H1 (cell line): ENCODE results near the gene CYP46A1.

ENCODE experiments used
- CEBPB ChIP-seq: IDR thresholded peaks from 2 replicates; pipeline ENCODE4 v1.6.1; 2012; ENCODE audit warnings: low read depth, low read length
- CHD1 ChIP-seq: IDR thresholded peaks from 2 replicates; pipeline ENCODE4 v1.6.1; 2012; ENCODE audit warnings: low read depth, low read length, improper control_type of control experiment
- EP300 ChIP-seq, 2 experiments: IDR thresholded peaks; 1 replicate in 1 of 2; 2 replicates in 1 of 2; pipeline ENCODE4 v1.6.1; 2011 to 2012; ENCODE audit warnings: low read depth in 2 of 2, low read length in 2 of 2, mild to moderate bottlenecking in 2 of 2, borderline replicate concordance in 1 of 2, inconsistent platforms in 1 of 2, moderate library complexity in 1 of 2
- POLR2A ChIP-seq, 2 experiments: IDR thresholded peaks; 1 replicate in 1 of 2; 2 replicates in 1 of 2; pipeline ENCODE4 v1.6.1; 2011; ENCODE audit warnings: low read depth in 2 of 2, low read length in 2 of 2, mild to moderate bottlenecking in 2 of 2; ENCODE audit errors: control extremely low read depth in 1 of 2
- POLR2AphosphoS5 ChIP-seq: IDR thresholded peaks from 2 replicates; pipeline ENCODE4 v1.6.1; 2011; ENCODE audit warnings: low read depth, low read length
- SIX5 ChIP-seq: IDR thresholded peaks from 2 replicates; pipeline ENCODE4 v1.6.1; 2011; ENCODE audit warnings: mild to moderate bottlenecking, low read depth, low read length
- SP2 ChIP-seq: IDR thresholded peaks from 2 replicates; pipeline ENCODE4 v1.6.1; 2012; ENCODE audit warnings: mild to moderate bottlenecking, low read length, inconsistent platforms
- TF ChIP-seq, protein P1 (sequence below), 3 experiments: IDR thresholded peaks; 1 replicate in 2 of 3; 2 replicates in 1 of 3; pipeline versions ENCODE4 v1.5.1 to v1.6.1; 2011; ENCODE audit warnings: low read length in 3 of 3, mild to moderate bottlenecking in 3 of 3, inconsistent platforms in 2 of 3, low read depth in 1 of 3, moderate library complexity in 1 of 3; ENCODE audit not compliant: insufficient read depth in 1 of 3; ENCODE audit errors: control extremely low read depth in 1 of 3
- TF ChIP-seq, protein P2 (sequence below): IDR thresholded peaks from 2 replicates; pipeline ENCODE4 v1.6.1; 2012; ENCODE audit warnings: inconsistent platforms
- TF ChIP-seq, protein P3 (sequence below): IDR thresholded peaks from 2 replicates; pipeline ENCODE4 v1.6.1; 2011; ENCODE audit warnings: low read length, improper control_type of control experiment

DNA sequence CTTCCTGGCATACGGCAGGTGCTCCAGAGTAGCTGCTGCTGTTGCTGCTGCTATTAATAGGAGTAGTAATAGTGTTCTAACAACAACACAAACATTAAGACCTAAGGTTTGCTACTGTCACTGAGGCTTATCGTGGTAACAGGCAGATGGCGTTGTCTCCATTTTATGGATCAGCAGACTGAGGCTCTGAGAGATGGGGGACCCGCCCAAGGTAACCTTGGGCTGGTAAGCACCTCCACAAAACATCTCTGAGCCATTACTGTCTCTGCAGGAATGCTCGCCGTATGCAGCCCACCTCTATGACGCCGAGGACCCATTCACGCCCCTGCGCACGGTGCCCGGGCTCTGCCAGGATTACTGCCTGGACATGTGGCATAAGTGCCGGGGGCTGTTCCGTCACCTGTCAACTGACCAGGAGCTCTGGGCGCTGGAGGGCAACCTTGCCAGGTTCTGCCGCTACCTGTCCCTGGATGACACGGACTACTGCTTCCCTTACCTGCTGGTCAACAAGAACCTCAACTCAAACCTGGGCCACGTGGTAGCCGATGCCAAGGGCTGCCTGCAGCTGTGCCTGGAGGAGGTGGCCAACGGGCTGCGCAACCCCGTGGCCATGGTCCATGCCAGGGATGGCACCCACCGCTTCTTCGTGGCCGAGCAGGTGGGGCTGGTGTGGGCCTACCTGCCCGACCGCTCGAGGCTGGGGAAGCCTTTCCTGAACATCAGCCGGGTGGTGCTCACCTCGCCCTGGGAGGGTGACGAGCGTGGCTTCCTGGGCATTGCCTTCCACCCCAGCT is 31.9 kb upstream of the CYP46A1 start:
- TF ChIP-seq, protein P1, sequence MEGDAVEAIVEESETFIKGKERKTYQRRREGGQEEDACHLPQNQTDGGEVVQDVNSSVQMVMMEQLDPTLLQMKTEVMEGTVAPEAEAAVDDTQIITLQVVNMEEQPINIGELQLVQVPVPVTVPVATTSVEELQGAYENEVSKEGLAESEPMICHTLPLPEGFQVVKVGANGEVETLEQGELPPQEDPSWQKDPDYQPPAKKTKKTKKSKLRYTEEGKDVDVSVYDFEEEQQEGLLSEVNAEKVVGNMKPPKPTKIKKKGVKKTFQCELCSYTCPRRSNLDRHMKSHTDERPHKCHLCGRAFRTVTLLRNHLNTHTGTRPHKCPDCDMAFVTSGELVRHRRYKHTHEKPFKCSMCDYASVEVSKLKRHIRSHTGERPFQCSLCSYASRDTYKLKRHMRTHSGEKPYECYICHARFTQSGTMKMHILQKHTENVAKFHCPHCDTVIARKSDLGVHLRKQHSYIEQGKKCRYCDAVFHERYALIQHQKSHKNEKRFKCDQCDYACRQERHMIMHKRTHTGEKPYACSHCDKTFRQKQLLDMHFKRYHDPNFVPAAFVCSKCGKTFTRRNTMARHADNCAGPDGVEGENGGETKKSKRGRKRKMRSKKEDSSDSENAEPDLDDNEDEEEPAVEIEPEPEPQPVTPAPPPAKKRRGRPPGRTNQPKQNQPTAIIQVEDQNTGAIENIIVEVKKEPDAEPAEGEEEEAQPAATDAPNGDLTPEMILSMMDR (IDR thresholded peaks at IDR 0.05; ENCODE audit: control extremely low read depth in 1 of 3, insufficient read depth in 1 of 3, low read depth in 1 of 3, low read length in 3 of 3): no peak
- no peak for TF ChIP-seq POLR2AphosphoS5
- TF ChIP-seq SIX5: no peak
- TF ChIP-seq, protein P2, sequence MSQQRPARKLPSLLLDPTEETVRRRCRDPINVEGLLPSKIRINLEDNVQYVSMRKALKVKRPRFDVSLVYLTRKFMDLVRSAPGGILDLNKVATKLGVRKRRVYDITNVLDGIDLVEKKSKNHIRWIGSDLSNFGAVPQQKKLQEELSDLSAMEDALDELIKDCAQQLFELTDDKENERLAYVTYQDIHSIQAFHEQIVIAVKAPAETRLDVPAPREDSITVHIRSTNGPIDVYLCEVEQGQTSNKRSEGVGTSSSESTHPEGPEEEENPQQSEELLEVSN: no peak
- no peak for TF ChIP-seq POLR2A (IDR thresholded peaks at IDR 0.05; ENCODE audit: control extremely low read depth in 1 of 2, low read depth in 2 of 2, low read length in 2 of 2)
- no peak for TF ChIP-seq CEBPB
- TF ChIP-seq, protein P3, sequence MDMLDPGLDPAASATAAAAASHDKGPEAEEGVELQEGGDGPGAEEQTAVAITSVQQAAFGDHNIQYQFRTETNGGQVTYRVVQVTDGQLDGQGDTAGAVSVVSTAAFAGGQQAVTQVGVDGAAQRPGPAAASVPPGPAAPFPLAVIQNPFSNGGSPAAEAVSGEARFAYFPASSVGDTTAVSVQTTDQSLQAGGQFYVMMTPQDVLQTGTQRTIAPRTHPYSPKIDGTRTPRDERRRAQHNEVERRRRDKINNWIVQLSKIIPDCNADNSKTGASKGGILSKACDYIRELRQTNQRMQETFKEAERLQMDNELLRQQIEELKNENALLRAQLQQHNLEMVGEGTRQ: no peak
- no peak for TF ChIP-seq SP2
- TF ChIP-seq CHD1: no peak
- TF ChIP-seq EP300 (IDR thresholded peaks at IDR 0.05; ENCODE audit: borderline replicate concordance in 1 of 2, low read depth in 2 of 2, low read length in 2 of 2): no peak
